GM12874 (cell line): Measurements from ENCODE around the gene UNC5CL.

Source experiments
- CTCF ChIP-seq: IDR thresholded peaks from 2 replicates; pipeline ENCODE4 v1.5.1; 2011; ENCODE audit warnings: low read depth, mild to moderate bottlenecking, control low read depth, low read length, moderate library complexity; ENCODE audit not compliant: insufficient read depth

Gene UNC5CL

GRCh38 chr6:41013466-41014153, 25.4 kb downstream of the UNC5CL start:
- TF ChIP-seq CTCF = no peak

- TF ChIP-seq CTCF = no peak
These were observed 27.3 kb downstream of the UNC5CL start for GRCh38 chr6:41011673-41012072.

- TF ChIP-seq CTCF = no peak
These were observed 29.4 kb downstream of the UNC5CL start for GRCh38 chr6:41009669-41010068.

GRCh38 chr6:41008011-41008410, 31.0 kb downstream of the UNC5CL start:
- TF ChIP-seq CTCF = no peak

GRCh38 chr6:41006217-41006616, 32.8 kb downstream of the UNC5CL start:
- TF ChIP-seq CTCF = peak; percentile 47; the same call in 1 of the 2 replicates

- no peak for TF ChIP-seq CTCF
These were observed 36.9 kb downstream of the UNC5CL start for GRCh38 chr6:41002168-41002567.

- no peak for TF ChIP-seq CTCF
These were observed 38.8 kb downstream of the UNC5CL start for GRCh38 chr6:41000248-41000647.
